ENCODE data around the gene WNK1.
A peak's percentile ranks its signal among the peaks of the same experiment; 100 is the strongest.

WNK1 gene

DNA sequence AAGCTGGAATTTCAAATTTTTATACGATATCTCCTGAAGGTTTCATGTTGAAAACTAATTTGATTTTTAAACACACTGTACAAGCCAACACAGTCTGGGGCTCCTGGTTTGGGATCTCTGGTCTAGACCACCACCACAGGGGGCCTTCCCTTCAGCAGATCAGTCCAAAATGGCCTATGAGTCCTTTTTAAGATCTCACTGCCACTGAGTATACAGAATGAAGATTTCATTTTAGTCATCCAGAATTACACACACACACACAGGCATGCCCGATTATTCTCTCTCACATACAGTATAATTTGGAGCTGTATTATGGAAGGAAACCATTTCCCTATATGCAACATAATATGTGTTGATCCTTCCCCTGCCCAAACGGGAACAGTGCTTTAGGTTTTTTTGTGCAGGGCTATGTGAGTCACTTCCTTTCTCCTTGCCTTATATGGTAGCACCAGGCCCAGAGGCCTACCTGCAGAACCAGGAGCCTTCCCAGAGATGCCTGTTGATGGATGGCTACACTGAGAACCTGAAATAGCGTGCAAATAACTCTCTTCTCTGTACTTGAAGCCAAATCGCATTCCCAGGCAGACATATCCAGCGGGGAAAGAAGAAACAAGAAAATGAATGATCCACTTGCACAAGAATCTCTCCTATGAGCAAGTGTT is 28.1 kb upstream of the WNK1 start:
- Histone ChIP-seq H3K79me2 (ENCODE audit: control insufficient read depth, insufficient read depth, low read length, unreplicated experiment) (no peaks in the 10 kb centered on the region), H2AFZ (ENCODE audit: low read length, unreplicated experiment) (peak overlapping the region; percentile 7), H3K27ac (ENCODE audit: low read depth, low read length) (no peak overlapping the region), H3K4me1 (ENCODE audit: control insufficient read depth, insufficient read depth, low read length, unreplicated experiment) (no peaks in the 10 kb centered on the region), H3K4me3 (ENCODE audit: low read depth, low read length) (no peak overlapping the region), H3K27me3 (ENCODE audit: insufficient read depth, low read length) (no peaks in the 10 kb centered on the region), H3K36me3 (ENCODE audit: insufficient read depth, low read length) (no peaks in the 10 kb centered on the region)

GRCh38 chr12:725076-725475 is 27.3 kb upstream of the WNK1 start:
- Histone ChIP-seq H3K79me2 (ENCODE audit: control insufficient read depth, insufficient read depth, low read length, unreplicated experiment) (no peaks in the 10 kb centered on the region), H2AFZ (ENCODE audit: low read length, unreplicated experiment) (no peak overlapping the region), H3K27me3 (ENCODE audit: insufficient read depth, low read length) (no peaks in the 10 kb centered on the region), H3K4me3 (ENCODE audit: low read depth, low read length) (no peak overlapping the region), H3K27ac (ENCODE audit: low read depth, low read length) (no peak overlapping the region), H3K36me3 (ENCODE audit: insufficient read depth, low read length) (no peaks in the 10 kb centered on the region), H3K4me1 (ENCODE audit: control insufficient read depth, insufficient read depth, low read length, unreplicated experiment) (no peaks in the 10 kb centered on the region)

- no peaks in the 10 kb centered on the region for H3K4me1 ChIP-seq (ENCODE audit: control insufficient read depth, insufficient read depth, low read length, unreplicated experiment)
- H3K79me2 ChIP-seq (ENCODE audit: control insufficient read depth, insufficient read depth, low read length, unreplicated experiment) = no peaks in the 10 kb centered on the region
- H3K4me3 ChIP-seq (ENCODE audit: low read depth, low read length) = no peak overlapping the region
- no peak overlapping the region for H3K27ac ChIP-seq (ENCODE audit: low read depth, low read length)
- H3K27me3 ChIP-seq (ENCODE audit: insufficient read depth, low read length) = no peaks in the 10 kb centered on the region
- H3K36me3 ChIP-seq (ENCODE audit: insufficient read depth, low read length) = no peaks in the 10 kb centered on the region
- H2AFZ ChIP-seq (ENCODE audit: low read length, unreplicated experiment) = no peak overlapping the region
Observed at GRCh38 chr12:726281-727140, 25.9 kb upstream of the WNK1 start.

DNA sequence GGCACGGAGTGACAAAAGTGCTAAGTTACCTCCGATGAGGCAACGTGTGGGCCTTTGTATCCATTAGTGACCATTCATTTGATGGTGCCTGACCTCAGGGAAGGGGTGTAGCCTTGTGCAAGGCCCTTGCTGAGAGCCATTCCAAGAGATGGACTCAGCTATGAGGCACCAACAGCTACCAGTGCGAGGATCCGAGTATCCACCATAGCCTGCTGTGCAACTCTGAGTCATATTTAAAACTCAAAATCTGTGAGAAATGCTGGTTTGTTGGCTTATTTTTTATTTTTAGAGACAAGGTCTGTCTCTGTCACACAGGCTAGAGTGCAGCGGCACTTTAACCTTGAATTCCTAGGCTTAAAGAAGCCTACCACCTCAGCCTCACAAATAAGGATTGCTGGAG is 25.1 kb upstream of the WNK1 start:
- Histone ChIP-seq H3K4me1 (ENCODE audit: control insufficient read depth, insufficient read depth, low read length, unreplicated experiment) (no peaks in the 10 kb centered on the region), H3K79me2 (ENCODE audit: control insufficient read depth, insufficient read depth, low read length, unreplicated experiment) (no peaks in the 10 kb centered on the region), H2AFZ (ENCODE audit: low read length, unreplicated experiment) (no peak overlapping the region), H3K36me3 (ENCODE audit: insufficient read depth, low read length) (no peaks in the 10 kb centered on the region), H3K4me3 (ENCODE audit: low read depth, low read length) (no peak overlapping the region), H3K27ac (ENCODE audit: low read depth, low read length) (no peak overlapping the region), H3K27me3 (ENCODE audit: insufficient read depth, low read length) (no peaks in the 10 kb centered on the region)

- no peak overlapping the region for H2AFZ ChIP-seq (ENCODE audit: low read length, unreplicated experiment)
- no peak overlapping the region for H3K4me3 ChIP-seq (ENCODE audit: low read depth, low read length)
- no peaks in the 10 kb centered on the region for H3K36me3 ChIP-seq (ENCODE audit: insufficient read depth, low read length)
- no peaks in the 10 kb centered on the region for H3K4me1 ChIP-seq (ENCODE audit: control insufficient read depth, insufficient read depth, low read length, unreplicated experiment)
- no peaks in the 10 kb centered on the region for H3K79me2 ChIP-seq (ENCODE audit: control insufficient read depth, insufficient read depth, low read length, unreplicated experiment)
- no peaks in the 10 kb centered on the region for H3K27me3 ChIP-seq (ENCODE audit: insufficient read depth, low read length)
- H3K27ac ChIP-seq (ENCODE audit: low read depth, low read length) = no peak overlapping the region
Observed at GRCh38 chr12:728781-729180, 23.6 kb upstream of the WNK1 start.

DNA sequence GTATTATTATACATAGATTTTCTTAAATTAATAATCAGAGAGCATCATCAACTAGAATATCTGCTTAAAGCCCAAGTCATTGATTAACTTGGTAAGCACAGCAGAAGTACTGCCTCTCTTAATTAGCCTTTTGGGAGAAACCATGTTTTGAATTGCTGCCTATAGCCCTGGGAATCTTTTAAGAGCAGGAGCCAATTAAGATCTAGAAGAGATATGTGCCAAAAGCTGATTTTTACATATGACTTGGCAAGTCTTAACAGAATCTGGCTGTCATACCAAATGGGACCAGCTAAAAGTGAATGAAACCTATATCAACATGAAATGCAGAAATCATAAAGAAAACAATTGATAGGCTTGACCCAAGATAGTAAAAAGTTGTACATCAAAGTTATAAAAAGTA is 23.2 kb upstream of the WNK1 start:
- no peaks in the 10 kb centered on the region for H3K4me1 ChIP-seq (ENCODE audit: control insufficient read depth, insufficient read depth, low read length, unreplicated experiment)
- no peaks in the 10 kb centered on the region for H3K36me3 ChIP-seq (ENCODE audit: insufficient read depth, low read length)
- H3K4me3 ChIP-seq (ENCODE audit: low read depth, low read length) = no peak overlapping the region
- H3K27ac ChIP-seq (ENCODE audit: low read depth, low read length) = no peak overlapping the region
- H3K27me3 ChIP-seq (ENCODE audit: insufficient read depth, low read length) = no peaks in the 10 kb centered on the region
- H3K79me2 ChIP-seq (ENCODE audit: control insufficient read depth, insufficient read depth, low read length, unreplicated experiment) = no peaks in the 10 kb centered on the region
- H2AFZ ChIP-seq (ENCODE audit: low read length, unreplicated experiment) = no peak overlapping the region

GRCh38 chr12:730550-730949 is 21.8 kb upstream of the WNK1 start:
- no peak overlapping the region for H3K27ac ChIP-seq (ENCODE audit: low read depth, low read length)
- no peaks in the 10 kb centered on the region for H3K27me3 ChIP-seq (ENCODE audit: insufficient read depth, low read length)

GRCh38 chr12:737122-737739 is 15.1 kb upstream of the WNK1 start:
- Histone ChIP-seq H3K79me2 (ENCODE audit: control insufficient read depth, insufficient read depth, low read length, unreplicated experiment) (no peaks in the 10 kb centered on the region), H3K4me1 (ENCODE audit: control insufficient read depth, insufficient read depth, low read length, unreplicated experiment) (no peaks in the 10 kb centered on the region), H3K36me3 (ENCODE audit: insufficient read depth, low read length) (no peaks in the 10 kb centered on the region), H3K4me3 (ENCODE audit: low read depth, low read length) (no peak overlapping the region), H3K27ac (ENCODE audit: low read depth, low read length) (no peak overlapping the region), H2AFZ (ENCODE audit: low read length, unreplicated experiment) (no peak overlapping the region), H3K27me3 (ENCODE audit: insufficient read depth, low read length) (no peaks in the 10 kb centered on the region)

More at GRCh38 chr12:730550-730949, 21.8 kb upstream of the WNK1 start:
- no peak overlapping the region for H2AFZ ChIP-seq (ENCODE audit: low read length, unreplicated experiment)
- no peak overlapping the region for H3K4me3 ChIP-seq (ENCODE audit: low read depth, low read length)
- H3K79me2 ChIP-seq (ENCODE audit: control insufficient read depth, insufficient read depth, low read length, unreplicated experiment) = no peaks in the 10 kb centered on the region
- no peaks in the 10 kb centered on the region for H3K4me1 ChIP-seq (ENCODE audit: control insufficient read depth, insufficient read depth, low read length, unreplicated experiment)
- no peaks in the 10 kb centered on the region for H3K36me3 ChIP-seq (ENCODE audit: insufficient read depth, low read length)

DNA sequence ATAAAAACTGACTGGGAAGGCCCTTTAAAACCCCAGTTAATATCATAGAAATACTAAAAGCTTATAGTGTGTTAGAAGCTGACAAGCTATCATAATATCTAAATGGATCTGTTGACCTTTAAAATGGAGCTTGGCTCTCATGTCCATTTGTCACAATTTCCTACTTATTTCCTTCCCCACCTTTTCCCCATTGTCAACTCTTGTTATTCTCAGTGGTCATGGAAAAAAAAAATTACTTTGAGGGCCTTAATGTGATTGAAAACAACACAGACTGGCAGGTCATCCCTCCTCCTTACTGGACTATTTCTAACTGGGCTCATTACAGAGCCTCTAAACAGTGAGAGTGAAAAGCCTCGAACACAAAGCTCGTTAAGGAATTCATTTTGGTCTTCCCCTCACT is 13.7 kb upstream of the WNK1 start:
- Histone ChIP-seq H3K4me3 (ENCODE audit: low read depth, low read length) (no peak overlapping the region), H3K27ac (ENCODE audit: low read depth, low read length) (no peak overlapping the region), H3K79me2 (ENCODE audit: control insufficient read depth, insufficient read depth, low read length, unreplicated experiment) (no peaks in the 10 kb centered on the region), H3K36me3 (ENCODE audit: insufficient read depth, low read length) (no peaks in the 10 kb centered on the region), H3K27me3 (ENCODE audit: insufficient read depth, low read length) (no peaks in the 10 kb centered on the region), H2AFZ (ENCODE audit: low read length, unreplicated experiment) (no peak overlapping the region), H3K4me1 (ENCODE audit: control insufficient read depth, insufficient read depth, low read length, unreplicated experiment) (no peaks in the 10 kb centered on the region)

GRCh38 chr12:739349-739748 is 13.0 kb upstream of the WNK1 start:
- Histone ChIP-seq H3K79me2 (ENCODE audit: control insufficient read depth, insufficient read depth, low read length, unreplicated experiment) (no peaks in the 10 kb centered on the region), H2AFZ (ENCODE audit: low read length, unreplicated experiment) (no peak overlapping the region), H3K4me3 (ENCODE audit: low read depth, low read length) (no peak overlapping the region), H3K36me3 (ENCODE audit: insufficient read depth, low read length) (no peaks in the 10 kb centered on the region), H3K27me3 (ENCODE audit: insufficient read depth, low read length) (no peaks in the 10 kb centered on the region), H3K27ac (ENCODE audit: low read depth, low read length) (no peak overlapping the region), H3K4me1 (ENCODE audit: control insufficient read depth, insufficient read depth, low read length, unreplicated experiment) (no peaks in the 10 kb centered on the region)

- Histone ChIP-seq H2AFZ (ENCODE audit: low read length, unreplicated experiment) (no peak overlapping the region), H3K4me3 (ENCODE audit: low read depth, low read length) (no peak overlapping the region), H3K79me2 (ENCODE audit: control insufficient read depth, insufficient read depth, low read length, unreplicated experiment) (no peaks in the 10 kb centered on the region), H3K27ac (ENCODE audit: low read depth, low read length) (no peak overlapping the region), H3K4me1 (ENCODE audit: control insufficient read depth, insufficient read depth, low read length, unreplicated experiment) (no peaks in the 10 kb centered on the region), H3K36me3 (ENCODE audit: insufficient read depth, low read length) (no peaks in the 10 kb centered on the region), H3K27me3 (ENCODE audit: insufficient read depth, low read length) (no peaks in the 10 kb centered on the region)
Observed at GRCh38 chr12:740921-741320, 11.5 kb upstream of the WNK1 start.

Measured in ACC112 (cell line).